GM12875 (cell line): Measurements from ENCODE around the gene CCDC148.

Experiments used
- H3K4me3 ChIP-seq: one replicate; pipeline ENCODE4 v1.5.1; 2011; ENCODE audit warnings: low read depth, low read length, control low read depth
- TF ChIP-seq, protein P1 (sequence below): IDR thresholded peaks from 2 replicates; pipeline ENCODE4 v1.5.1; 2011; ENCODE audit warnings: low read depth, mild to moderate bottlenecking, control low read depth, inconsistent platforms, low read length, moderate library complexity, borderline replicate concordance; ENCODE audit not compliant: insufficient read depth

CCDC148 gene

DNA sequence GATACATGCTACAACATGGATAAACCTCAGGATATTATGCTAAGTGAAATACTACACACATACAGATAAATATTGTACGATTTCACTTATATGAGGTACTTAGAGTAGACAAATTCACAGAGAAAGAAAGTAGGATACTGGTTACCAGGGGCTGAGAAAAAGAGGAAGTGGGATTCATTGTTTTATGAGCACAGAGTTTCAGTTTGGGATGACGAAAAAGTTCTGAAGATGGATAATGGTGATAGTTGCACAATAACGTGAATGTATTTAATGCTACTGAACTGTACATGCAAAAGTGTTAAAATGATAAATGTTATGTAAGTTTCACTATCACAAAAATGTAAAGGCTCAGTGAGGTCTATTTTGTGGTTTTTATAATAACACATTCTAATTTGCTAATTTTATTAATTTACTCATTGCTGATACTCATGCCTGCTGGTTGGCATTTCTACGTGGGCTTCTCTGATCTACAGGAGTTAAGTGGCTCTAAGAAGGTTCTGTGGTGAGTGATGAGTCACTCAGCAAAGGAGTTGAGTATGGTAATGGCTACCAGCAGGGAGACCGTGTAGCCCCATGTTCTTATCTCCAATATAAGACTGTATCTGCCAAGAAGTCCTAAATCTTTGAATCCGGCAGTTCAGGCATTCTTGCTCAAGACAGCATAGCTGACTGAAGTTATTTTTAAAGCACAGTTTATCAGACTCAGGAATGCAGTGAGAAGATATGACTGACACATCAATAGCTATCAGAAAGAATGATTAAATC, 313.8 kb downstream of the CCDC148 start:
- TF ChIP-seq, protein P1, sequence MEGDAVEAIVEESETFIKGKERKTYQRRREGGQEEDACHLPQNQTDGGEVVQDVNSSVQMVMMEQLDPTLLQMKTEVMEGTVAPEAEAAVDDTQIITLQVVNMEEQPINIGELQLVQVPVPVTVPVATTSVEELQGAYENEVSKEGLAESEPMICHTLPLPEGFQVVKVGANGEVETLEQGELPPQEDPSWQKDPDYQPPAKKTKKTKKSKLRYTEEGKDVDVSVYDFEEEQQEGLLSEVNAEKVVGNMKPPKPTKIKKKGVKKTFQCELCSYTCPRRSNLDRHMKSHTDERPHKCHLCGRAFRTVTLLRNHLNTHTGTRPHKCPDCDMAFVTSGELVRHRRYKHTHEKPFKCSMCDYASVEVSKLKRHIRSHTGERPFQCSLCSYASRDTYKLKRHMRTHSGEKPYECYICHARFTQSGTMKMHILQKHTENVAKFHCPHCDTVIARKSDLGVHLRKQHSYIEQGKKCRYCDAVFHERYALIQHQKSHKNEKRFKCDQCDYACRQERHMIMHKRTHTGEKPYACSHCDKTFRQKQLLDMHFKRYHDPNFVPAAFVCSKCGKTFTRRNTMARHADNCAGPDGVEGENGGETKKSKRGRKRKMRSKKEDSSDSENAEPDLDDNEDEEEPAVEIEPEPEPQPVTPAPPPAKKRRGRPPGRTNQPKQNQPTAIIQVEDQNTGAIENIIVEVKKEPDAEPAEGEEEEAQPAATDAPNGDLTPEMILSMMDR: no peak
- H3K4me3 ChIP-seq: no peak overlapping the region

DNA sequence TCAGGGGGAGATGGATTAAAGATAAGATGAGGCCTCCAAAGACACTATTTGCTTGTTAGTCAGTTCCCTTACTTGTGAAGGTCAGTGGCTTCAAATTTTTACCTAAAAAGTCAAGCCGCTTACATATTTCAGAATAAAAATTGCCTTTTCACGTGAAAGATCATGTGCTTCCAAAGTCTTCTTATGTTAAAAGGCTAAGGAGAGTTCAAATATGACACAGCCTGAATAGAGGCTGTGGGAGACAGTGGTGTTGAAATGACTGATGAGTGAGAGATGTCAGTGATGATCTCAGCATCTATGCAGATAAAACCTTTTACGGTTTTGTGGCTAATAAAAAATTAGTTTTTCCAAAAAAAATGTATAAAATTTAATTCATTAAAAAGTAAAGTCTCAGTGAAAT, 314.4 kb downstream of the CCDC148 start:
- TF ChIP-seq, protein P1: no peak
- H3K4me3 ChIP-seq: no peak overlapping the region

DNA sequence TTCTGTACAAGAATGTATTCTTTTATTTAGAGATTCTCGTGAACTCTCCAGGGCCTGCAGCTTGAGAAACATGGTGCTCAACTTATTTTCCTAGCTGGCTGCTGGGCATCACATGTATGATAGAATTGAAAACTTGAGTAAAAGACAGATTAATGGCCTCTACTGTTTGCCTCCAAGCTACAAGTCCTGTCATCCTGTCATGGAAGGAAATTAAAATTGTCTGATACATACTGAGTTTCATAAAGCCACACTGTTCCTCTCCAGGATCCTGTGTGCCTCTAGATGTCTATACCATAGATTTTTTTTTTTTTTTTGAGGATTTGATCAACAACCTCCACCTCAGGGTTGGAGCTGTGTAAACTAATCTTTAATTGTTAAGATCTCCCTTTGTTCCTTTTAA, 316.4 kb downstream of the CCDC148 start:
- TF ChIP-seq, protein P1: no peak
- no peak overlapping the region for H3K4me3 ChIP-seq

DNA sequence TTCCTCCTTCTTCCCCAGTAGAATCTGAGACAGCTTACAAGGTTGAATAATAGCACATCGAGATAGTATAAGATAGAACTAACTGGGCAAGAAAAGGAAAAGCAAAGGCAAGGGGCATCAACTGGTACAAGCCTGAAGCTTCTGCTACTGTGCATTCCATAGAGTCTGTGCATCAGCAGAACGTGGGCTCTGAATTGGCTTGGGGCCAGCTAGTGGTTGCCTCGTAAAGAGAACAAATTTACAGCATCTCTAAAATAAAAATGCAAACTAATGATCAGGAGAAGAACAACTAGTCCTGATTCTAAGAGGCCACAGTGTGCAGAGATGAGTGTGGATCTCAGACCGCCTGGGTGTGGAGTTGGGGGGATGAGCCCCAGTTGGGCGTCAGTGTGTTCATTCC, 318.3 kb downstream of the CCDC148 start:
- H3K4me3 ChIP-seq: no peak overlapping the region
- TF ChIP-seq, protein P1: no peak

DNA sequence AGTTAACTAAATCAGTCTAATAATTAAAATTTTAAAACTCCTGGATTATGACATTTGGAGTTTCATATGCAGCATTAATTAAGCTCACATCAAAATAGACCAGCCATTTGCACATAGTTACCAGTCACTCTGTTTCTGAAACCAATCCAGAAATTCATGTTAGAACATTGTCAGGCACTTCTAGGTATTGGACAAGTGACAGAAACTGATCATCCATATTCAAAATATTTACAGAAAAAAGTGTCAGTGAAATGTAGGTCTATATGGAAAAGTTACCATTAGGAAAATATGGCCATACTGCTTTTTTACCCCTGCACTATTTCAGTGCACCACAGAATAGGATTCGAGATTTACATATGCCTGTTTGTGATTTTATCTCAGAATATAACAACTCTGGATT, 321.5 kb downstream of the CCDC148 start:
- TF ChIP-seq, protein P1: no peak

DNA sequence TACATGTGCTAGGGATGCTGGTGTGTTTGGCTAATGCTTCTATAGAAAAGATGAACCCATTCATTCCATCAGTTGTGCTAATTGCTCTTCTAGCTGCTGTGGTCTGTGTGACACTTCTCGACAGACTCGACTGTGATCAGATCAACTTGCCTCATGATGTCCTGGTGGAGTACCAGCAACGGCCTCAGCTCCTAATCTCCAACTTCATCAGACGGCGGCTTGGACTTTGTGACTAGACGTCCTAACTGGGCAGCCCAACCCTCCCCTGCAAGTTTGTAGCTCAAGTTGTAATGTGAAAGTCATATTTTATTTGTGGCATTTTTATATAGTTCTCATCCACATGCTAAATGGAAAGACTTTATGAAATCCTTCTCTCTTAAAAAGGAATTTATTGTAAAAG, 321.9 kb downstream of the CCDC148 start:
- TF ChIP-seq, protein P1: no peak

More for the DNA sequence above, 321.5 kb downstream of the CCDC148 start:
- no peak overlapping the region for H3K4me3 ChIP-seq

DNA sequence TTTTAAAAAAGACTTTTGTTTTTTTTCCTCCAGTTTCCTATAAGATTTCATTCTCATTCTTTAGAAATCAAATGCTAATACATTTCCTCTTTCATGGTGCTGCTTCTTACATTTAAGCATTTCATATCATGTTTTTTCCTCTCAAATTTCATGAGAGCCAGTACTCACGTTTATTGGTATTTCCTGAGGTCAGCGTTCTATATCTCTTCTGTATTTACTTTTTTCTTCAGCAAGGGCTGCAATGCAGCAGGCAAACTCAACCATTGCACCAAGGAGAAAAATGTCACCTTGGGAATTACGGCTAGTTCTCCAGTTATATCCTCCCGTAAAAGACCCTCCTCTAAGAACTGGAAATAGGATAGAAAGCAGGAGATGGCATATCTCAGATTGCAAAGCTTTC, 322.5 kb downstream of the CCDC148 start:
- H3K4me3 ChIP-seq: no peak overlapping the region
- TF ChIP-seq, protein P1: no peak

More for the DNA sequence above, 321.9 kb downstream of the CCDC148 start:
- no peak overlapping the region for H3K4me3 ChIP-seq
